Measurements from ENCODE around the gene DPF3.

Gene DPF3

DNA sequence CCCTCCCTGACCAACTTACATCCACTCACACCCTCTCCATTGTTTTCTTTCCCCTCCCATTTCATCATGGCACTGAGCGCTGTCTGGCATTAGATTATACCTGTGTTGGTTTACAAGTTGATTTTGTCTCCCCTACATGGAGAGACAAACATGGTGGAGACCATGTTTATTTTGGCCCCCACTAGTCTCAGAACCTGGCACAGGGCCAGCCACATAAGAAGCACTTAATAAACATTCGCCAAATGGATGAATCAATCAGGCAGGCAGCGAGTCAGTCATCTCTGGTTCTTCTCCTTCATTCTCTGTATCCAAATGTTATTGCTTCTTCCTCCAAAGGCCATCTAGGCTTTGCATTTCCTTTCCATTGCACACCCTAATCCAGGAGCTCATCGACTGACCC, 177.4 kb downstream of the DPF3 start:
- TF ChIP-seq, protein P1, sequence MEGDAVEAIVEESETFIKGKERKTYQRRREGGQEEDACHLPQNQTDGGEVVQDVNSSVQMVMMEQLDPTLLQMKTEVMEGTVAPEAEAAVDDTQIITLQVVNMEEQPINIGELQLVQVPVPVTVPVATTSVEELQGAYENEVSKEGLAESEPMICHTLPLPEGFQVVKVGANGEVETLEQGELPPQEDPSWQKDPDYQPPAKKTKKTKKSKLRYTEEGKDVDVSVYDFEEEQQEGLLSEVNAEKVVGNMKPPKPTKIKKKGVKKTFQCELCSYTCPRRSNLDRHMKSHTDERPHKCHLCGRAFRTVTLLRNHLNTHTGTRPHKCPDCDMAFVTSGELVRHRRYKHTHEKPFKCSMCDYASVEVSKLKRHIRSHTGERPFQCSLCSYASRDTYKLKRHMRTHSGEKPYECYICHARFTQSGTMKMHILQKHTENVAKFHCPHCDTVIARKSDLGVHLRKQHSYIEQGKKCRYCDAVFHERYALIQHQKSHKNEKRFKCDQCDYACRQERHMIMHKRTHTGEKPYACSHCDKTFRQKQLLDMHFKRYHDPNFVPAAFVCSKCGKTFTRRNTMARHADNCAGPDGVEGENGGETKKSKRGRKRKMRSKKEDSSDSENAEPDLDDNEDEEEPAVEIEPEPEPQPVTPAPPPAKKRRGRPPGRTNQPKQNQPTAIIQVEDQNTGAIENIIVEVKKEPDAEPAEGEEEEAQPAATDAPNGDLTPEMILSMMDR (IDR thresholded peaks at IDR 0.05), result no peak

DNA sequence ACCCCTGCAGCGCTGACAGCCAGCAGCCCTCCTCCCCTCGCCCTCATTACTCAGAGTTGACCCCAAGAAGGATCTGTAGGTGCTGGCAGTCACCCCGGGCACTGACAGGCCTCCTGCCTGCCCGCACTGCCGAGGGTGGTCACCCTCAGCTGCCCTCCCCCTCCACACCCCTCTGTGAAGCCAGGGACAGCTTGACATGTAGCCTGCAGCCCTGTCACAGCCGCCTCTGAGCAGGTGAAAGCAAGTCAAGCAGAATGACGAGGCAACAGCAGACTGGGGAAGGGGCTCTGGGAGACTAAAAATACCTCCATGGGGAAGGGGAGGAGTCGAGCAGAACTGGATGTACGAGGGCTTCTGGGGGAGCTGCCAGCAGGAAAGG, 178.1 kb downstream of the DPF3 start:
- TF ChIP-seq, protein P1 (IDR thresholded peaks at IDR 0.05), result no peak

DNA sequence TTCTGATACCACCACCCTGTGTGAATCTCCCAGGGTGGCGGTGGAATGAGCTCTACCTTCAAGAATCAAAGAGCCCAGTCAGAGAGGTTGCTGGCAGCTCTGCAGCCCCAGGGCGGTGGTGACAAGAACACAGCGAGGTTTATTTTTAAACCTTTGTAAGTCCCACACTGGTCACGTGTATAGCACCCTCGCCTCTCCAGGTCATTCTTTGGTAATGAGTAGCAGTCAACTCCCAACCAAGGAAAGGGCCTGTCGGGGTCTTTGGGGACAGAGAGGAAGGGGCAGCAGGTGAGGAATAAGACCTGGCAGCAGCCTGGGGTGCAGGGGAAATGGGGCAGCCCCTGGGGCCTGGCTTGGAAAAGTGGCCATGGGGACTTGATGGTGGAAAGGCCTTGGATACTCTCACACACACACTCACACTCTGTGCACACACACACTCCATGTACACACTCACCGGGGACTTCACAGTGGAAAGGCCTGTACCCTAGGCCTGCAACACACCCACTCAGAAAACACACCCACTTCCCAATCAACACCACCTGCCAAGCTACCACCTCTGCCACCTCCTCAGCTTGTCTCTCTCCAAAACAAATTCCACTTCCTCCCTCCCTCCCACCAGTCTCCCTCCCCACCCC, 178.6 kb downstream of the DPF3 start:
- TF ChIP-seq, protein P1 (IDR thresholded peaks at IDR 0.05), result no peak

DNA sequence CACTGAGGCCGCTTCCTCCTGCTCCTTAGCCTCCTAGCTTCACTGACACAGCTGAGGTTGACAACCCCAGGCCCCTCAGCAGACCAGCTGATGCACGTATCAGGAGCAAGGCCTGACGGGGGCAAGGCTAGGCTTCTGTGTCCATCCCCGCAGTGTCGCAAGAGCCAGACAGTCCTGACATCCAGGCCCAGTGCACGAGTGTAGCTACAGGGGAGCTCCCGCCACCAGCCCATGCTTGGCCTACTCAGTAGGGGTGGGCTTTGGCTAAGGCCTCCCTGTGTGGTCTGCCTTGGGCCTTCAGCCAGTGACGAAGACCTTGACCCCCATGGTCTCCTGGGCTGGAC, 179.1 kb downstream of the DPF3 start:
- TF ChIP-seq, protein P1 (IDR thresholded peaks at IDR 0.05), result no peak

DNA sequence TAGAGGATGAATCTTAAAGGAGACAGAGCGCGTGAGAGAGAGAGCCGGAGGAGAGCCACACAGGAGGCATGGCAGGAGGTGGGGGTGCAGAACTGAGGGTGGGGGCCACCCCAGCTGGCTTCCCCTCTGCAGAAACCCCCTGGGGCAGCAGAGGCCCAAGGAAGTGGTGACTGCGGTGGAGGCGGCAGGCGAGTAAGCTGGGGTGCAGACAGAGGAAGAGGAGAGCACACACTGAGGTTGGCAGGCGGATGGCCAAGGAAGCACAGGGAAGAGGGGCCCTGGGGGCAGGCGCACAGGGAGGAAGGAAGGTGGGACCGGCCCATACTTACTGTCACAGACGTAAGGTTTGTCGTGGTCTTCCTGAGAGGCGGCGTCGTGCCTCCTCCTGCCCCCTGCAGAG, 179.8 kb downstream of the DPF3 start:
- TF ChIP-seq, protein P1 (IDR thresholded peaks at IDR 0.05), result no peak

DNA sequence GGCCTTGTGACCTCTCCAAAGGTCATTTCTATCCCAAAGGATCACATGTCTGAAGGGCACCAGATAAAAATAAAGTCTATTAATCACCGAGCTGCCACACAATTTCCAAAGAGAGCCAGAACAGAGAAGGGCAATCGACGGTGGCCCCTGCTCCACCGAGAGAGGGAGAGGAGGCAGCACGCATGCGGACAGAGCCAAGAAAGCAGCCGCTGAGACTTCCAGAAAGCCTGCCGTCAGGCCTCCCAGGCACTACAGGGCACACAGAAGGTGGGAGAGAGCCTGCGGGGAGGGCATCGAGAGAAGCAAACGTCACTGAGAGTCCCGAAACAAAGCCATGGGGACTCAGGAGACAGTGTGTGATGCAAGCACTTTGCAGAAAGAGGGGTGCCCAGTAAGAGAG, 182.0 kb downstream of the DPF3 start:
- TF ChIP-seq, protein P1 (IDR thresholded peaks at IDR 0.05), result no peak

DNA sequence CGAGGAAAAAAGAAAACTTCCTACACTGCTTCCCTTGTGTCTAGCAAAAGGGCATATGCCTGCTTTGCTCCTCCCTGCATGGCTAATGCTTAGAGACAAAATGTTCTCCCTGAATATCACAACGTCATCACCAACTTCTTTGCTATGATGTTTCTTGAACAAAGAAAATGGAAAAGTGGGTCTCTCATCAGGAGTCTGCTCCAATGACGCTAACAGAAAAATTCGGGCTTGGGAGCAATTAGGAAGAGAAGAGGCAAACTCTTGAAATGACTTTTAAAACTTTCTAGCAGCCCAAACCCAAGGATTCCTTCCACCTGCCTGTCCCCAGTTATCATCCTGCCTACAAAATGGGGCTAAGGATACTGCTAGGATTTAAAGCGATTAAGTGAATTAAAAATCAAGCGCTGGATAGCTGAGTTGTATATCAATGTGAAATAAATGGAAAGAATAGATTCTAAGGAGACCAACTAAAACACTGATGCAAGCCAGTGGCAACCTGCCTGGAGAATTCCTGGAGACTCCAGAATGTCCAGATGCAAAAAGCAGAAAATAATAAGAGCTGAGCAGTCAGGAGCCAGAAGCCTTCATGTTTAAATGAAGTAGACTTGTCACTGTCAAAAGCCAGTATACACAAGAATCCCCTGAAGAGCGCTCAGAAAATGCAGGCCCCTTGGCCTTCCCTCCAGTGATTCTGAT, 183.8 kb downstream of the DPF3 start:
- TF ChIP-seq, protein P1 (IDR thresholded peaks at IDR 0.05), result no peak

Measured in LNCAP (cell line).